ENCODE measurements around the gene UTRN.

Gene UTRN

GRCh38 chr6:144321839-144322591 lies 36.9 kb downstream of the UTRN start:
- H3K27ac ChIP-seq: peak overlapping the region; percentile 66
- TF ChIP-seq CTCF (IDR thresholded peaks at IDR 0.05): no peak
- no peak for TF ChIP-seq ZFX (IDR thresholded peaks at IDR 0.05; ENCODE audit: borderline replicate concordance)

GRCh38 chr6:144325232-144325631 lies 40.1 kb downstream of the UTRN start:
- no peak overlapping the region for H3K27ac ChIP-seq
- TF ChIP-seq ZFX (IDR thresholded peaks at IDR 0.05; ENCODE audit: borderline replicate concordance) (no peak), CTCF (IDR thresholded peaks at IDR 0.05) (no peak)

GRCh38 chr6:144326393-144326792 lies 41.3 kb downstream of the UTRN start:
- no peak overlapping the region for H3K27ac ChIP-seq

GRCh38 chr6:144327081-144327480 lies 41.9 kb downstream of the UTRN start:
- no peak for TF ChIP-seq ZFX (IDR thresholded peaks at IDR 0.05; ENCODE audit: borderline replicate concordance)
- TF ChIP-seq CTCF (IDR thresholded peaks at IDR 0.05): no peak

More at GRCh38 chr6:144326393-144326792, 41.3 kb downstream of the UTRN start:
- TF ChIP-seq ZFX (IDR thresholded peaks at IDR 0.05; ENCODE audit: borderline replicate concordance) (no peak), CTCF (IDR thresholded peaks at IDR 0.05) (no peak)

GRCh38 chr6:144330017-144330987 lies 45.2 kb downstream of the UTRN start:
- H3K27ac ChIP-seq: 0 out of 2 replicates have a peak overlapping the region, but pooled peaks have one; percentile 5
- no peak for TF ChIP-seq ZFX (IDR thresholded peaks at IDR 0.05; ENCODE audit: borderline replicate concordance)
- TF ChIP-seq CTCF (IDR thresholded peaks at IDR 0.05): no peak

More at GRCh38 chr6:144327081-144327480, 41.9 kb downstream of the UTRN start:
- H3K27ac ChIP-seq: no peak overlapping the region

- no peak overlapping the region for H3K27ac ChIP-seq
Observed at GRCh38 chr6:144331491-144331969, 46.4 kb downstream of the UTRN start.

More at GRCh38 chr6:144331491-144331969, 46.4 kb downstream of the UTRN start:
- no peak for TF ChIP-seq ZFX (IDR thresholded peaks at IDR 0.05; ENCODE audit: borderline replicate concordance)
- TF ChIP-seq CTCF (IDR thresholded peaks at IDR 0.05): no peak
